GM13977 (cell line): Measurements from ENCODE around the gene CAMSAP2.

Experiments
- DNase-seq: peaks from one replicate; pipeline ENCODE4 v3.0.0; 2012; ENCODE audit warnings: low spot score
- CTCF ChIP-seq: IDR thresholded peaks from 2 replicates; pipeline ENCODE4 v1.5.1; 2012; ENCODE audit warnings: mild to moderate bottlenecking, control low read depth; ENCODE audit not compliant: insufficient read depth; ENCODE audit errors: extremely low read depth, missing control alignments
- in situ Hi-C: fragments of 300-500 bp; cut with MboI; formaldehyde crosslinking; loops from one replicate; pipeline ENCODE4 v1.12.0; 2022; ENCODE audit warnings: low sequenced_read_pairs, low pct_unique_long_range_greater_than_20kb, mixed read lengths, inconsistent platforms; ENCODE audit not compliant: unreplicated experiment

The CAMSAP2 gene

GRCh38 chr1:200887772-200888348, 149.2 kb downstream of the CAMSAP2 start:
- in situ Hi-C loops: no loop called here
- DNase-seq: no peak
- TF ChIP-seq CTCF: no peak

GRCh38 chr1:200888349-200888838, 149.7 kb downstream of the CAMSAP2 start:
- DNase-seq: peak; percentile 86
- in situ Hi-C loops: no loop called here
- TF ChIP-seq CTCF: no peak

- no peak for DNase-seq
These were observed 150.9 kb downstream of the CAMSAP2 start for GRCh38 chr1:200889571-200889970.

GRCh38 chr1:200890027-200890426, 151.3 kb downstream of the CAMSAP2 start:
- no peak for DNase-seq
- in situ Hi-C loops: no loop called here
- TF ChIP-seq CTCF: no peak

More at GRCh38 chr1:200889571-200889970, 150.9 kb downstream of the CAMSAP2 start:
- in situ Hi-C loops: no loop called here
- no peak for TF ChIP-seq CTCF

GRCh38 chr1:200890818-200891773, 152.4 kb downstream of the CAMSAP2 start:
- DNase-seq: no peak

More at GRCh38 chr1:200890818-200891773, 152.4 kb downstream of the CAMSAP2 start:
- peak; percentile 79 for TF ChIP-seq CTCF
- in situ Hi-C loops: no loop called here
